OCI-LY3 (cell line): ENCODE measurements around the gene LY9.
A peak's percentile ranks its signal among the peaks of the same experiment; 100 is the strongest.

Experiments used
- H2AFZ ChIP-seq: fragments of 200-600, 300-600 bp; shearing (Covaris generic); 2 replicates; pipeline ENCODE4 v1.6.0; 2014; ENCODE audit warnings: antibody characterized with exemption, low read depth, low read length
- H3K27ac ChIP-seq: fragments of 200-600, 300-600 bp; sonication (generic); 2 replicates; pipeline ENCODE4 v1.5.1; 2014; ENCODE audit warnings: mild to moderate bottlenecking, low read length, moderate library complexity, mixed read lengths
- H3K27me3 ChIP-seq: fragments of 200-600, 300-600 bp; sonication (generic); 2 replicates; pipeline ENCODE4 v1.6.1; 2014; ENCODE audit warnings: low read depth, low read length, mixed read lengths
- H3K36me3 ChIP-seq: fragments of 200-600, 300-600 bp; sonication (generic); replicated peaks from 2 replicates; pipeline ENCODE3; 2014; ENCODE audit warnings: low read depth, low read length, mixed read lengths
- H3K4me1 ChIP-seq: fragments of 300-600, 200-600 bp; sonication (generic); 2 replicates; pipeline ENCODE4 v1.6.1; 2014; ENCODE audit warnings: low read length, mixed read lengths
- H3K4me2 ChIP-seq: fragments of 200-600, 300-600 bp; sonication (generic); 2 replicates; pipeline ENCODE4 v1.6.1; 2014; ENCODE audit warnings: low read length, mixed read lengths
- H3K4me3 ChIP-seq: fragments of 300-600, 200-600 bp; sonication (generic); 2 replicates; pipeline ENCODE4 v1.5.1; 2014; ENCODE audit warnings: antibody characterized with exemption, mild to moderate bottlenecking, low read length, moderate library complexity
- H3K79me2 ChIP-seq: fragments of 300-600, 200-600 bp; shearing (Covaris generic); 2 replicates; pipeline ENCODE4 v1.6.1; 2014; ENCODE audit warnings: mild to moderate bottlenecking, low read length, mixed read lengths
- H3K9ac ChIP-seq: fragments of 300-600, 200-600 bp; shearing (Covaris generic); 2 replicates; pipeline ENCODE4 v1.6.0; 2014; ENCODE audit warnings: mild to moderate bottlenecking, low read length, moderate library complexity
- H3K9me3 ChIP-seq: fragments of 200-600, 300-600 bp; shearing (Covaris generic); 2 replicates; pipeline ENCODE4 v1.6.1; 2014; ENCODE audit warnings: low read length, mixed read lengths; ENCODE audit not compliant: insufficient read depth
- H4K20me1 ChIP-seq: fragments of 200-600, 300-600 bp; sonication (generic); 2 replicates; pipeline ENCODE4 v1.6.1; 2016; ENCODE audit warnings: low read length, mixed read lengths; ENCODE audit not compliant: insufficient read depth
- CTCF ChIP-seq: fragments of 200-600, 300-600 bp; sonication (generic); IDR thresholded peaks from 2 replicates; pipeline ENCODE4 v1.5.1; 2014; ENCODE audit warnings: antibody characterized with exemption, low read length, low read depth
- EZH2phosphoT487 ChIP-seq: fragments of 200-600 bp; shearing (Covaris generic); IDR thresholded peaks from 2 replicates; pipeline ENCODE4 v1.6.1; 2018; ENCODE audit warnings: antibody characterized with exemption, mixed run types, low read depth

Gene LY9

DNA sequence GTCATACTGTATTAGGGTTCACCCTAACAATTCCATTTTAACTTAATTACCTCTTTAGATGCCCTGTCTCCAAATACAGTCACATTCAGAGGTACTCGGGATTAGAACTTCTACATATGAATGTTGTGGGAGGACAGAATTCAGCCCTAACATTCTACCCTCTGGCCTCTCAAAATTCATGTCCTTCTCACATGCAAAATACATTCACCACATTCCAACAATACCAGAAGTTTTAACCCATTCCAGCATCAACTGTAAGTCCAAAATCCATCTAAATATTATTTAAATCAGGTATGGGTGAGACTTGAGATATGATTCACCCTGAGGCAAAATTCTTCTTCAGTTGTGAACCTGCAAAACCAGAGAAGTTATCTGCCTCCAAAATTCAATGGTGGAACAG, 14.5 kb downstream of the LY9 start:
- Histone ChIP-seq H3K4me2 (no peak overlapping the region), H3K36me3 (peaks cover 5% of the 10 kb centered on the region), H4K20me1 (no peaks in the 10 kb centered on the region), H3K27me3 (no peaks in the 10 kb centered on the region), H3K79me2 (no peaks in the 10 kb centered on the region), H3K4me3 (no peak overlapping the region), H3K9me3 (peaks cover 27% of the 10 kb centered on the region), H3K4me1 (peaks cover 10% of the 10 kb centered on the region), H3K9ac (no peak overlapping the region), H2AFZ (no peak overlapping the region), H3K27ac (no peak overlapping the region)
- TF ChIP-seq CTCF (no peak), EZH2phosphoT487 (no peak)

DNA sequence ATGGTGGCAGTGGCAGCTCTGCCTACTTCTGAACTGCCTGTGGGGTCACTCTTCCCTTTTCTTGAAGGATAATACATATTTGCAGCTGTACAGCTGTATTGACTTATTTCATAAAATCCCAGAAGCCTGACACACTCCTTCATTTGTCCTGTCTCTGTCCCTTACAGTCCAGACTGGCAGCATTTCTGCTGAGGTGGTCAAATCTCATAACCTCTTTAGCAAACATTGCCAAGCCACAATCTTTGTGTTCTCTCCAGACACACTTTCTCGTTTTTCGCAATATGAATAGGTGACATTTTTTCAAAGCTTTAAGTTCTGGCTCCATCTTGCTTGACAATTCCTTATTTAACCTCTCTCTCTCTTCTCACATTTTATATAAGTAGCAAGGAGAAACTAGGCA, 15.2 kb downstream of the LY9 start:
- peaks cover 24% of the 10 kb centered on the region for H3K9me3 ChIP-seq
- no peak overlapping the region for H3K9ac ChIP-seq
- H3K27ac ChIP-seq = no peak overlapping the region
- H2AFZ ChIP-seq = no peak overlapping the region
- H4K20me1 ChIP-seq = no peaks in the 10 kb centered on the region
- H3K79me2 ChIP-seq = no peaks in the 10 kb centered on the region
- TF ChIP-seq EZH2phosphoT487 = no peak
- TF ChIP-seq CTCF = no peak
- H3K4me1 ChIP-seq = peaks cover 10% of the 10 kb centered on the region
- H3K27me3 ChIP-seq = no peaks in the 10 kb centered on the region
- peaks cover 5% of the 10 kb centered on the region for H3K36me3 ChIP-seq
- H3K4me2 ChIP-seq = no peak overlapping the region
- no peak overlapping the region for H3K4me3 ChIP-seq

- peaks cover 10% of the 10 kb centered on the region for H3K4me1 ChIP-seq
- TF ChIP-seq EZH2phosphoT487 (no peak), CTCF (no peak)
- H3K9ac ChIP-seq = no peak overlapping the region
- no peaks in the 10 kb centered on the region for H3K27me3 ChIP-seq
- no peaks in the 10 kb centered on the region for H4K20me1 ChIP-seq
- H3K4me3 ChIP-seq = no peak overlapping the region
- no peaks in the 10 kb centered on the region for H3K79me2 ChIP-seq
- H3K36me3 ChIP-seq = no peaks in the 10 kb centered on the region
- no peak overlapping the region for H2AFZ ChIP-seq
- no peak overlapping the region for H3K27ac ChIP-seq
- peak overlapping the region; percentile 30 for H3K4me2 ChIP-seq
- H3K9me3 ChIP-seq = peaks cover 5% of the 10 kb centered on the region; the same call in 1 of the 2 replicates
Observed at GRCh38 chr1:160813215-160813614, 17.2 kb downstream of the LY9 start.

- H3K79me2 ChIP-seq = no peaks in the 10 kb centered on the region
Observed at GRCh38 chr1:160814316-160814715, 18.3 kb downstream of the LY9 start.

More at GRCh38 chr1:160814316-160814715, 18.3 kb downstream of the LY9 start:
- no peak overlapping the region for H3K4me3 ChIP-seq
- no peaks in the 10 kb centered on the region for H3K36me3 ChIP-seq
- H3K9ac ChIP-seq = no peak overlapping the region
- no peaks in the 10 kb centered on the region for H4K20me1 ChIP-seq
- no peak overlapping the region for H2AFZ ChIP-seq
- no peaks in the 10 kb centered on the region for H3K9me3 ChIP-seq
- H3K4me1 ChIP-seq = peaks cover 10% of the 10 kb centered on the region
- no peak overlapping the region for H3K4me2 ChIP-seq
- no peak for TF ChIP-seq EZH2phosphoT487
- no peak for TF ChIP-seq CTCF
- H3K27ac ChIP-seq = no peak overlapping the region
- no peaks in the 10 kb centered on the region for H3K27me3 ChIP-seq
